ENCODE results near the gene ROR1. TPM values are rescaled to one million over a fixed set of nuclear protein-coding genes. Genes with fewer than 3 reads are reported as not detected.

ROR1 gene
- total and polyA plus RNA-seq, 12 donors = 2.9 to 36.2 (median 15.3) TPM

GRCh38 chr1:63914241-63914640, 140.4 kb downstream of the ROR1 start:
- TF ChIP-seq CTCF (IDR thresholded peaks at IDR 0.05) = no peak
- peak overlapping the region in 4 of 10 donors; percentile 40 to 62 (median 54) for H3K27ac ChIP-seq
- 88 to 91% methylated on average over 5 of the region's 5 CpGs for WGBS, 2 donors
- no peaks in the 10 kb centered on the region for H3K9me3 ChIP-seq
- intact Hi-C loops (cut with DNase I) = loop anchor here in 3 of 10 donors (10.0 kb wide), 2 partner anchors 139 to 219 kb away; partner anchors contain the start of gene ROR1 (in 2 of the 3)
- no peaks in the 10 kb centered on the region for H3K27me3 ChIP-seq
- DNase-seq (no peak), ATAC-seq (peak in 1 of 8 donors; percentile 20)
- H3K4me1 ChIP-seq = peaks cover 2 to 70% (median 26%) of the 10 kb centered on the region in 9 donors
- no peak overlapping the region for H3K4me3 ChIP-seq
- no peaks in the 10 kb centered on the region for H3K36me3 ChIP-seq

DNA sequence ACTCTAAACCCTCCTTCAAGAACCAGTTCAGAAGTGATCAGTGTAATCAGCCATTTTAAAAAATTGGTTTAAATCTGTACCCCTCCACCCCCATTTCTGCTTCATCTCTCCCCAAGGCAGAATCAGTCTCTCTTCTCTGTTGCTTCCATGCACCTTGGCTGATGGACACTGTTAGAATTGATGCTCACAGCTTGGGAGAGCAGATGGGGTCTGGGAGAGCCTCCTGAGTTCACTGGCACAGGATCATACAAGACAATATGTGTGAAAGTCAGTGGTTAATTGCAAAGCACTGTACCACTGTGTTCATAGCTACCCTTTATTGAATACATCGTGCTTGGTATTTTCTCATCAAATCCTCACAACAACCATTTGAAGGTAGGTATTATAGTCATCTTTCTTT, 140.9 kb downstream of the ROR1 start:
- ATAC-seq (no peak), DNase-seq (no peak)
- no peaks in the 10 kb centered on the region for H3K36me3 ChIP-seq
- H3K27me3 ChIP-seq = no peaks in the 10 kb centered on the region
- no peak overlapping the region for H3K4me3 ChIP-seq
- 95 to 98% methylated on average over 1 of the region's 1 CpG for WGBS, 2 donors
- intact Hi-C loops (cut with DNase I) = loop anchor here in 3 of 10 donors (5.0 to 10.0 kb wide), 3 partner anchors 137 to 220 kb away; partner anchors contain the start of gene ROR1 (in 2 of the 3)
- H3K27ac ChIP-seq = no peak overlapping the region
- peaks cover 2 to 68% (median 25%) of the 10 kb centered on the region in 9 donors for H3K4me1 ChIP-seq
- H3K9me3 ChIP-seq = no peaks in the 10 kb centered on the region
- no peak for TF ChIP-seq CTCF (IDR thresholded peaks at IDR 0.05)

- ATAC-seq (no peak), DNase-seq (no peak)
- Histone ChIP-seq H3K27ac (no peak overlapping the region), H3K4me1 (peaks cover 2 to 68% (median 25%) of the 10 kb centered on the region in 9 donors), H3K36me3 (no peaks in the 10 kb centered on the region), H3K9me3 (no peaks in the 10 kb centered on the region), H3K4me3 (no peak overlapping the region), H3K27me3 (no peaks in the 10 kb centered on the region)
- intact Hi-C loops (cut with DNase I) = loop anchor here in 3 of 10 donors (5.0 to 10.0 kb wide), 3 partner anchors 138 to 220 kb away; partner anchors contain the start of gene ROR1 (in 2 of the 3)
- 76 to 82% methylated on average over 1 of the region's 1 CpG for WGBS, 2 donors
- TF ChIP-seq CTCF (IDR thresholded peaks at IDR 0.05) = peak in 2 of 9 donors; percentile 8 to 20
Measured at GRCh38 chr1:63915121-63915520, 141.3 kb downstream of the ROR1 start.

- Histone ChIP-seq H3K27me3 (no peaks in the 10 kb centered on the region), H3K4me3 (no peak overlapping the region), H3K36me3 (no peaks in the 10 kb centered on the region), H3K9me3 (no peaks in the 10 kb centered on the region), H3K4me1 (peaks cover 2 to 75% (median 39%) of the 10 kb centered on the region in 9 donors), H3K27ac (peak overlapping the region in 4 of 10 donors; percentile 5 to 59 (median 27))
- no peak for DNase-seq
- 84 to 86% methylated on average over 2 of the region's 2 CpGs for WGBS, 2 donors
- TF ChIP-seq CTCF (IDR thresholded peaks at IDR 0.05) = no peak
- ATAC-seq = peak in 3 of 8 donors; percentile 19 to 64 (median 29)
- intact Hi-C loops (cut with DNase I) = loop anchor here in 3 of 10 donors (5.0 to 10.0 kb wide), 3 partner anchors 139 to 222 kb away; partner anchors contain the start of gene ROR1 (in 2 of the 3)
Measured at GRCh38 chr1:63916485-63917360, 142.9 kb downstream of the ROR1 start.

All from heart right ventricle (tissue), 16 donors.